PC-3 (cell line): ENCODE data around the gene EHD4. TPM values are rescaled to one million over a fixed set of nuclear protein-coding genes. Genes with fewer than 3 reads are reported as not detected.

ENCODE experiments used
- ATAC-seq: fragments of 200-7000 bp; cut with Tn5 transposase; 2 replicates; pipeline ENCODE4 v1.9.1; 2020; ENCODE audit warnings: mild to moderate bottlenecking, moderate library complexity
- BruUV-seq: library from RNA; stranded (reverse); fragments of 400-500 nt; replicated peaks from 2 replicates; lab custom pipeline; 2021; lab: Mats Ljungman, UMichigan
- CTCF ChIA-PET: fragments of 300-600 bp; sonication (Branson Sonifier 250); formaldehyde crosslinking; loops from one replicate; lab custom pipeline; 2022; ENCODE audit warnings: antibody characterized with exemption; lab: Charles Lee
- POLR2A ChIA-PET: fragments of 300-600 bp; sonication (Branson Sonifier 250); formaldehyde crosslinking; loops from one replicate; lab custom pipeline; 2022; ENCODE audit warnings: antibody characterized with exemption; ENCODE audit not compliant: unreplicated experiment; lab: Charles Lee
- DNase-seq: peaks from one replicate; pipeline ENCODE4 v3.0.0-alpha.2; 2015
- H2AFZ ChIP-seq: fragments of 300-600 bp; sonication (generic); 2 replicates; pipeline ENCODE4 v1.6.0; 2016; ENCODE audit warnings: antibody characterized with exemption, low read length
- H3F3A ChIP-seq: fragments of 300-600 bp; sonication (generic); one replicate; pipeline ENCODE4 v1.6.0; 2017; ENCODE audit warnings: antibody characterized with exemption, low read length, control low read depth, mild to moderate bottlenecking; ENCODE audit not compliant: unreplicated experiment
- H3K27ac ChIP-seq: fragments of 300-600 bp; sonication (generic); 2 replicates; pipeline ENCODE4 v1.5.1; 2016; ENCODE audit warnings: mild to moderate bottlenecking, low read length
- H3K27me3 ChIP-seq: fragments of 300-600 bp; sonication (generic); 2 replicates; pipeline ENCODE4 v1.6.1; 2016; ENCODE audit warnings: low read length, mixed read lengths
- H3K36me3 ChIP-seq: fragments of 300-600 bp; sonication (generic); 2 replicates; pipeline ENCODE4 v1.6.1; 2016; ENCODE audit warnings: low read depth, mixed run types, low read length, mixed read lengths
- H3K4me1 ChIP-seq: fragments of 300-600 bp; sonication (generic); 2 replicates; pipeline ENCODE4 v1.5.1; 2016; ENCODE audit warnings: low read length; ENCODE audit not compliant: insufficient read depth
- H3K4me2 ChIP-seq: fragments of 300-600 bp; sonication (generic); 2 replicates; pipeline ENCODE4 v1.6.0; 2016; ENCODE audit warnings: low read length
- H3K4me3 ChIP-seq: fragments of 300-600 bp; sonication (generic); 2 replicates; pipeline ENCODE4 v1.5.1; 2016; ENCODE audit warnings: mild to moderate bottlenecking, low read length, mixed read lengths
- H3K79me2 ChIP-seq: fragments of 300-600 bp; sonication (generic); 2 replicates; pipeline ENCODE4 v1.6.1; 2017; ENCODE audit warnings: low read length, mixed read lengths
- H3K9ac ChIP-seq: fragments of 300-600 bp; sonication (generic); 2 replicates; pipeline ENCODE4 v1.6.0; 2016; ENCODE audit warnings: mild to moderate bottlenecking, low read length
- H3K9me2 ChIP-seq: fragments of 300-600 bp; sonication (generic); replicated peaks from 2 replicates; pipeline ENCODE4 v1.6.1; 2016; ENCODE audit warnings: mixed run types, low read length, mixed read lengths
- H3K9me3 ChIP-seq: fragments of 300-600 bp; sonication (generic); 2 replicates; pipeline ENCODE4 v1.6.1; 2016; ENCODE audit warnings: low read length, mixed read lengths
- H4K20me1 ChIP-seq: fragments of 300-600 bp; sonication (generic); 2 replicates; pipeline ENCODE4 v1.6.1; 2016; ENCODE audit warnings: low read length, mixed read lengths
- CTCF ChIP-seq: fragments of 300-600 bp; sonication (generic); conservative IDR thresholded peaks from 2 replicates; pipeline ENCODE4 v1.5.1; 2017; ENCODE audit warnings: antibody characterized with exemption, low read depth, mild to moderate bottlenecking, low read length
- EZH2 ChIP-seq: fragments of 300-600 bp; sonication (generic); IDR thresholded peaks from one replicate; pipeline ENCODE4 v1.6.1; 2017; ENCODE audit warnings: antibody characterized with exemption, mild to moderate bottlenecking, low read length; ENCODE audit not compliant: unreplicated experiment
- EZH2phosphoT487 ChIP-seq: fragments of 300-600 bp; sonication (generic); IDR thresholded peaks from 2 replicates; pipeline ENCODE4 v1.6.1; 2018; ENCODE audit warnings: mild to moderate bottlenecking, antibody characterized with exemption, low read length, borderline replicate concordance
- intact Hi-C: fragments of 100-400 bp; cut with micrococcal nuclease; formaldehyde crosslinking; loops from 2 replicates; pipeline ENCODE4 v1.9.0; 2023
- total RNA-seq: library from RNA; depleted of rRNA; stranded (reverse); fragments of >200 nt; gene quantifications from 2 replicates; pipeline ENCODE4 v1.2.3, GENCODE V29; 2014

EHD4 gene
- total RNA-seq, 1 experiment from 2014 or later: 57.8 TPM

- Histone ChIP-seq H3K9me2 (no peaks in the 10 kb centered on the region), H3K27me3 (no peaks in the 10 kb centered on the region), H3K4me2 (peak overlapping the region; percentile 44), H4K20me1 (no peaks in the 10 kb centered on the region), H2AFZ (no peak overlapping the region), H3K36me3 (no peaks in the 10 kb centered on the region), H3K9me3 (no peaks in the 10 kb centered on the region), H3K4me3 (no peak overlapping the region), H3F3A (no peaks in the 10 kb centered on the region), H3K79me2 (no peaks in the 10 kb centered on the region), H3K9ac (no peak overlapping the region), H3K4me1 (peaks cover 15% of the 10 kb centered on the region), H3K27ac (peak overlapping the region; percentile 35; the same call in 1 of the 2 replicates)
- intact Hi-C loops: no loop called here
- BruUV-seq: no TSS peak
- ChIA-PET CTCF (no interaction called here), POLR2A (no interaction called here)
- ATAC-seq (no peak), DNase-seq (no peak)
- no peak for TF ChIP-seq EZH2
- no peak for TF ChIP-seq CTCF
- TF ChIP-seq EZH2phosphoT487: no peak
Observed at GRCh38 chr15:42011074-42011473, 38.7 kb upstream of the EHD4 start.

GRCh38 chr15:42010434-42010833, 38.1 kb upstream of the EHD4 start:
- Histone ChIP-seq H4K20me1 (no peaks in the 10 kb centered on the region), H3K36me3 (no peaks in the 10 kb centered on the region), H3K9me3 (no peaks in the 10 kb centered on the region), H3K4me1 (peaks cover 15% of the 10 kb centered on the region), H3K4me2 (peak overlapping the region; percentile 44), H3K79me2 (no peaks in the 10 kb centered on the region), H3K9ac (no peak overlapping the region), H3F3A (no peaks in the 10 kb centered on the region), H3K27me3 (no peaks in the 10 kb centered on the region), H2AFZ (no peak overlapping the region), H3K4me3 (no peak overlapping the region), H3K27ac (peak overlapping the region; percentile 35), H3K9me2 (no peaks in the 10 kb centered on the region)
- POLR2A ChIA-PET: no interaction called here
- intact Hi-C loops: no loop called here
- TF ChIP-seq EZH2 (no peak), EZH2phosphoT487 (no peak), CTCF (no peak)
- peak; percentile 67 for DNase-seq
- CTCF ChIA-PET: no interaction called here
- ATAC-seq: peak; percentile 72
- no TSS peak for BruUV-seq

GRCh38 chr15:42009474-42009873, 37.1 kb upstream of the EHD4 start:
- Histone ChIP-seq H3K27me3 (no peaks in the 10 kb centered on the region), H3K27ac (no peak overlapping the region), H3K4me1 (peaks cover 15% of the 10 kb centered on the region), H3K9me3 (no peaks in the 10 kb centered on the region), H3K9me2 (no peaks in the 10 kb centered on the region), H3F3A (no peaks in the 10 kb centered on the region), H3K36me3 (no peaks in the 10 kb centered on the region), H3K4me3 (no peak overlapping the region), H3K79me2 (no peaks in the 10 kb centered on the region), H3K9ac (no peak overlapping the region), H4K20me1 (no peaks in the 10 kb centered on the region), H2AFZ (no peak overlapping the region), H3K4me2 (no peak overlapping the region)
- TF ChIP-seq CTCF: no peak
- TF ChIP-seq EZH2phosphoT487: no peak
- TF ChIP-seq EZH2: no peak
- ATAC-seq (no peak), DNase-seq (no peak)
- ChIA-PET POLR2A (no interaction called here), CTCF (no interaction called here)
- BruUV-seq: no TSS peak
- intact Hi-C loops: no loop called here
